IgD-negative memory B cell (primary cell): ENCODE results near the gene DLGAP4. TPM values are rescaled to one million over a fixed set of nuclear protein-coding genes. Genes with fewer than 3 reads are reported as not detected.
A peak's percentile ranks its signal among the peaks of the same experiment; 100 is the strongest.

Source experiments
- H3K27ac Mint-ChIP-seq, 3 donors: one replicate each; pipeline ENCODE4 v1.8.0; 2020 to 2022; ENCODE audit warnings: mild to moderate bottlenecking in 3 of 3, mixed read lengths in 3 of 3, moderate library complexity in 1 of 3
- H3K27me3 Mint-ChIP-seq: one replicate; pipeline ENCODE4 v1.8.0; 2021; ENCODE audit warnings: mixed read lengths
- H3K36me3 Mint-ChIP-seq: one replicate; pipeline ENCODE4 v1.8.0; 2020; ENCODE audit warnings: mild to moderate bottlenecking, mixed read lengths
- H3K4me1 Mint-ChIP-seq, 3 donors: one replicate each; pipeline ENCODE4 v1.8.0; 2020 to 2022; ENCODE audit warnings: mixed read lengths in 3 of 3, mild to moderate bottlenecking in 1 of 3
- H3K4me3 Mint-ChIP-seq, 4 donors: one replicate each; pipeline ENCODE4 v1.8.0; 2020 to 2022; ENCODE audit warnings: mild to moderate bottlenecking in 4 of 4, mixed read lengths in 4 of 4, moderate library complexity in 3 of 4
- H3K9me3 Mint-ChIP-seq, 3 donors: one replicate each; pipeline ENCODE4 v1.8.0; 2020 to 2021; ENCODE audit warnings: mixed read lengths in 3 of 3, mild to moderate bottlenecking in 1 of 3
- polyA plus RNA-seq: library from polyadenylated mRNA; unstranded; fragments of 300-500 nt; fragmentation: Illumina TruSeq; gene quantifications from one replicate; pipeline ENCODE4 v1.2.3, GENCODE V29; 2021

The DLGAP4 gene
- polyA plus RNA-seq, 1 donor from 2014 or later = 48.2 TPM

DNA sequence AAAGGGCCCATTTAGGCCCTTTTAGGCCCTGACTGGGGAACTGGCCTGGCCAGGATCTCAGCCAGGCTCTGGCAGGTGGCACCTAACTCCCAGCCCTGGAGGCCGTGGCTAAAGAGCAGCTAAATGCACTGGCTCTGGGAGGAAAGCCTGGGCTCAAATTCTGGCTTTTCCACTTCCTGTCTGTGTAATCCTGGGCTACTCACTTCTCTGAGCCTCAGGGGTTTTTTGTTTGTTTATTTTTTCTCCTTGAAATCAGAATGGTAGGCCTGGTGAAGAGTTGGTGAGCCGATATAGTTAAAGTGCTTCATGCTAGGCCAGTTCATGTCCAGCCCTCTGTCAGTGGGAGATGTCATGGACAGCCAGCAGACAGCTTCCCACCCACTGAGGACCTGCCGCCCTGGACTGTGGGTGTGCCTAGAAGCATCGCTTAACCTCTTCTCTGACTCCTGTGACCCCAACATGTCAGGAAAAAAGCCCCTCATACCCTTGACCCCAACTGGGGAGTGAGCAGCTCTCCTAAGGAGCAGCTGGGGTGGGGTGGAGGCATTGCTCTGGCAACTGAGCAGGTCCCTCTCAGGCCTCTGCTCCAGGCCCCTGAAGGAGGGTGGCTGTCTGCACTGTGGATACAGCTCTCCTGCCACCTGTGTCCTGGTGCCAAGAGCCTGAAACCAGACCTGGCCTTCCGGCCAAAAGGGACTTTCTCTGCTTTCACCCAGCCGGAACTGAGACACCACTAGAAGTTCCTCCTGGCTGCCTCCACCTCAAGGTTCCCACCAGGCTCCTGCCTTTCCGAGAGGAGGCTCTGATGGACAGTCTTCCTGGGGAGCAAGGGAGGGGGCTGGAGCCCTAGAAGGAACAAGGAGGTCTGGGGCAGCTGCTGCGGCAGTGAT is 178.0 kb downstream of the DLGAP4 start:
- Mint-ChIP-seq H3K36me3 (no peaks in the 10 kb centered on the region), H3K9me3 (no peaks in the 10 kb centered on the region), H3K4me3 (peak overlapping the region in 2 of 4 donors; percentile 12 to 68), H3K4me1 (peaks cover 21 to 40% (median 24%) of the 10 kb centered on the region in 3 donors), H3K27me3 (no peaks in the 10 kb centered on the region), H3K27ac (peak overlapping the region; percentile 61 to 80 (median 74))

DNA sequence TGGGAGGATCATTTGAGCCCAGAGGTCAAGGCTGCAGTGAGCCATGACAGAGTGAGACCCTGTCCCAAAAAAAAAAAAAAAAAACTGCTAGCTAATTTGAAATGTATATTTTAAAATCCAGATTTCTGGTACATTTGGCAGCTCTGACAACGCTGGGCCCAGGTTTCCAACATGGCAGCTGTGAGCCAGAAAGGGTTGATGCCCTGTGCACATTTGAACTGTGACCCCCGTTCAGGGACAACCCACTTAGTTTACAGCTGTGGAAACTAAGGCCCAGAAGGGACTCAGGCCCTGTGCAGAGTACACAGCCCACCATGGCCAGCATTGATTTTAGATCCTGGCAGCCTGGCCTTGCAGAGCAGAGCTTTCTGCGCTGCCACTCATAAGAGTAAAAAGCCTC is 179.1 kb downstream of the DLGAP4 start:
- Mint-ChIP-seq H3K27me3 (no peaks in the 10 kb centered on the region), H3K4me3 (no peak overlapping the region), H3K27ac (no peak overlapping the region), H3K9me3 (no peaks in the 10 kb centered on the region), H3K4me1 (peaks cover 24 to 37% (median 26%) of the 10 kb centered on the region in 3 donors), H3K36me3 (no peaks in the 10 kb centered on the region)

- no peaks in the 10 kb centered on the region for H3K36me3 Mint-ChIP-seq
- H3K4me1 Mint-ChIP-seq = peaks cover 30 to 42% (median 38%) of the 10 kb centered on the region in 3 donors
- H3K4me3 Mint-ChIP-seq = no peak overlapping the region
- H3K9me3 Mint-ChIP-seq = no peaks in the 10 kb centered on the region
- H3K27me3 Mint-ChIP-seq = no peaks in the 10 kb centered on the region
- no peak overlapping the region for H3K27ac Mint-ChIP-seq
Observed at GRCh38 chr20:36487069-36487468, 180.9 kb downstream of the DLGAP4 start.

- Mint-ChIP-seq H3K4me1 (peaks cover 26 to 42% (median 32%) of the 10 kb centered on the region in 3 donors), H3K9me3 (no peaks in the 10 kb centered on the region), H3K4me3 (no peak overlapping the region), H3K36me3 (no peaks in the 10 kb centered on the region), H3K27me3 (no peaks in the 10 kb centered on the region), H3K27ac (peak overlapping the region in 2 of 3 donors; percentile 32 to 69)
Observed at GRCh38 chr20:36490191-36490590, 184.1 kb downstream of the DLGAP4 start.

DNA sequence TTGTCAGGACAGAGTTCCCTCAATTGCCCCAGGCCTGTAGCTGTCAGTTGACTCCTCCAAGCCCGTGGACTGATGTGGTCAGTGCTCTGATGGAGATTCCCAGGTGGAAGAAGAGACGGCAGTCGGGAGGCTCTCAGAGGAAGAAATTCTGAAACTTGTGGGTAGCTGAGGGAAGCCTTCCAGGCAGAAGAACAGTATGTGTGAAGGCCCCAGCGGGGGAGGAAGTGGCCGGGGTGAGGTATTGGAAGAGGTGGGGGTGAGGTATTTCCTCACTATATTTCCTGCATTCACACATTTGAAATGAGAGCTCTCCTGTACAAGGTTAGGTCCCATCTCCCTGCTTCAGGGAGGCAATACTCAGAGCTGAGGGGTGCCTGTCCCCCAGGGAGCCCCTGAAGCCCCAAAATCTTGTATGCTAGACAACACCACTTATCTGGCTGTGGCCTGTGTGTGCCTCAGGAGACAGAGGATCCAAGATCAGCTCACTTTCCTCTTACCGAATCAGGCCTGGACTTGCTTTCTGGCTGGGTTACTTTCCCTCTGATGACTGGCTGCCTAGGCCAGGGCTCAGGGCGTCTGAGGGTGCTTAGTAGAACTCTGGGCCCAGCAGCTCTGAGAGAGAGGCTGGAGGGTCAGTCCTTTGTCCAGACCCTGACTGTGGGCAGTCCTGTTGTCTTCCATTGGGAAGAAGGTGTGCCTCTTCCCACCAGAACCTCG is 185.9 kb downstream of the DLGAP4 start:
- Mint-ChIP-seq H3K36me3 (peaks cover 1% of the 10 kb centered on the region), H3K4me1 (peaks cover 19 to 35% (median 27%) of the 10 kb centered on the region in 3 donors), H3K9me3 (no peaks in the 10 kb centered on the region), H3K4me3 (peak overlapping the region in 2 of 4 donors; percentile 83 to 90), H3K27ac (peak overlapping the region in 2 of 3 donors; percentile 19 to 49), H3K27me3 (no peaks in the 10 kb centered on the region)

DNA sequence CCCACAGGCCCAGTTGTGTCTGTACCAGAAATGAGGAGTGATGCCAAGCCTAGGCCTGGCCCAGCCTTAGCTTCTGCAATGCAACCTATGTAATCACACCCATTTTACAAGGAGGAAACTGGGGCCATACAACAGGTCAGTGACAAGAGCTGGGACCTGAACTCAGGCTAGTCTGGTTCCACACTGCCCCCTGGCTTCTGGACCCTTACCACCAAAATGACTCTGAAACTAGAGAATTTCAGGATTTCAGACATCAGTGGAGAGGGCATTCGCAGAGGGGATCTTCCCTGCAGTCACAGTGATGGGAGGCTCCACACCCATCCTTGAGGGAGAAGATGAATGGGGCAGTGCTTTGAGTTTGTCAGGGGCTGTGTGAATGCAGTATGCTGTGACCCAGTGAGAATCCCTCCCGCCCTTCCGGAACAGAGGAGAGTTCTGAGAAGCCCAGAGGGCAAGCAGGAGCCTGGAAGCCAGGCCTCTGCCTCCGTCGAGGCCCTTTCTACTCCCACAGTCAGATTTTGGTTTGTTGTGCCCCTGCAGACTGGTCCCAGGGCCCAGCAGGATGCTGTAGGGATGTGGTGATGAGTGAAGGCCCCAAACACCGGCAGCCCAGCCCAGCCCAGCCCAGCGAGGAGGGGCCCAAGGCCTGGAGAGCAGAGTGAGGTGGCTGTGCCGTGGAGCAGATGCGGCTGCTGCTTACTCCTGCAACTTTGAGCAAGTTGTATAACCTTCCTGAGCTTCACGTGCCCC is 187.1 kb downstream of the DLGAP4 start:
- H3K27me3 Mint-ChIP-seq = no peaks in the 10 kb centered on the region
- H3K4me1 Mint-ChIP-seq = peaks cover 19 to 31% (median 27%) of the 10 kb centered on the region in 3 donors
- no peaks in the 10 kb centered on the region for H3K9me3 Mint-ChIP-seq
- H3K36me3 Mint-ChIP-seq = peaks cover 1% of the 10 kb centered on the region
- H3K4me3 Mint-ChIP-seq = peak overlapping the region in 1 of 4 donors; percentile 55
- H3K27ac Mint-ChIP-seq = peak overlapping the region in 2 of 3 donors; percentile 63 to 76

DNA sequence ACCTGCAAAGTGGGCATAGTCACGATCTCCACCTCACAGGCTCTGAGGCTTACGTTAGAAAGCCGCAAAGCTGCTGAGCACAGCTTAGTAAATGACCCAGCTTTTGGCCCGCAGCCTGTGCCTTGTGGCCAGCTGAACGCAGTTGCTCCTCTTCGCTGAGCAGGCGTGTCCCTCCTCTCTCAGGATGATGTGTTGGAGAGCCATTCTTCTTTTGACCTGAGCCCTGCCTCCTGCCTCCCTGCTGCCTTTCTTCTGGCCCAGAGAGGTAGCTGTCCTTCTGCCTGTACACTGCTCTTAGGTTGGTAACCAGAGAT is 187.6 kb downstream of the DLGAP4 start:
- H3K27ac Mint-ChIP-seq = peak overlapping the region in 1 of 3 donors; percentile 76
- H3K36me3 Mint-ChIP-seq = peaks cover 1% of the 10 kb centered on the region
- peaks cover 19 to 29% (median 27%) of the 10 kb centered on the region in 3 donors for H3K4me1 Mint-ChIP-seq
- no peaks in the 10 kb centered on the region for H3K27me3 Mint-ChIP-seq
- H3K4me3 Mint-ChIP-seq = no peak overlapping the region
- H3K9me3 Mint-ChIP-seq = no peaks in the 10 kb centered on the region

GRCh38 chr20:36496707-36497669 is 190.8 kb downstream of the DLGAP4 start:
- no peaks in the 10 kb centered on the region for H3K27me3 Mint-ChIP-seq
- H3K4me1 Mint-ChIP-seq = peaks cover 8 to 14% (median 11%) of the 10 kb centered on the region in 3 donors
- H3K4me3 Mint-ChIP-seq = no peak overlapping the region
- H3K36me3 Mint-ChIP-seq = peaks cover 3% of the 10 kb centered on the region
- peak overlapping the region in 1 of 3 donors; percentile 67 for H3K27ac Mint-ChIP-seq
- no peaks in the 10 kb centered on the region for H3K9me3 Mint-ChIP-seq

DNA sequence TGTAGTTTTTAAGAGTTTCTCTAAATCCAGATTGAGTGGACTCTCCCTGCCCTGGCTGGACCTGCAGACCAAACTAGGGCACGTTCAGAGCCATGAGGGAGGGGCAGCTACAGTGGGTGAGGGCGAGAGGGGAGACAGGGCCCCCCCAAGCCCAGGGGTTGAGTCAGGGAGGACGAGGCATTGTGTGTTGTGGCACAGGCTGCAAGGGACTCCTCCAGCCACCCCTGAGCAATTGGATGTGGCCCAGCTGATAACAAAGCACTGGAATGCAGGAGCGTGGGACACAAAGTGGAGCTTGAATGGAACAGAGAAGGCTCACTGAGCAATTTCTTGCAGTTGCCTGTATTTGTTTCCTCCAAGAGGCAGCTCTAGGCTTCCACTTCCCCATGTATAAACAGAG is 191.7 kb downstream of the DLGAP4 start:
- Mint-ChIP-seq H3K27me3 (no peaks in the 10 kb centered on the region), H3K4me1 (peaks cover 0 to 7% (median 6%) of the 10 kb centered on the region in 3 donors), H3K9me3 (no peaks in the 10 kb centered on the region), H3K27ac (no peak overlapping the region), H3K4me3 (no peak overlapping the region), H3K36me3 (peaks cover 3% of the 10 kb centered on the region)

- Mint-ChIP-seq H3K27me3 (no peaks in the 10 kb centered on the region), H3K4me1 (peaks cover 2 to 6% (median 6%) of the 10 kb centered on the region in 3 donors), H3K9me3 (no peaks in the 10 kb centered on the region), H3K36me3 (peaks cover 3% of the 10 kb centered on the region), H3K27ac (no peak overlapping the region), H3K4me3 (no peak overlapping the region)
Observed at GRCh38 chr20:36498386-36499179, 192.4 kb downstream of the DLGAP4 start.

DNA sequence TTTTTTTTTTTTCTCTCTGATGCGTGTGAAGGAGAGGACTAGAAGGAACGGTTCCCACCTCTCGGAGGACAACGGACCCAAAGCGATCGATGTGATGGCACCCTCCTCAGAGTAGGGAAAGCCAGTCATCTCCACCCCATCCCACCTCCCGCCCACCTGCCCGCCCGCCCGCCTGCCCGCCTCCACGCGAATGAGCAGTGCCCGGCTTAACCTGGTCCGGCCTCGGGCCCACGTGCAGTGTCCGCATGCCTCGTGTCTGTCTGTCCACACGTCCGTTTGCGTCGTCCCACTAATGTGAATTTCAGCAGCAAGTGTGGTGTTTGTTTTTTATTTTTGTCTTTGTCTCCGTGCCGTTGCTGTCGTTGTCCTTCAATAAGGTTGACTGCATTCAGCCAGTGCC is 193.1 kb downstream of the DLGAP4 start:
- H3K4me1 Mint-ChIP-seq = peaks cover 2 to 7% (median 5%) of the 10 kb centered on the region in 3 donors
- H3K27me3 Mint-ChIP-seq = no peaks in the 10 kb centered on the region
- no peak overlapping the region for H3K4me3 Mint-ChIP-seq
- no peaks in the 10 kb centered on the region for H3K9me3 Mint-ChIP-seq
- H3K36me3 Mint-ChIP-seq = peaks cover 4% of the 10 kb centered on the region
- H3K27ac Mint-ChIP-seq = no peak overlapping the region

DNA sequence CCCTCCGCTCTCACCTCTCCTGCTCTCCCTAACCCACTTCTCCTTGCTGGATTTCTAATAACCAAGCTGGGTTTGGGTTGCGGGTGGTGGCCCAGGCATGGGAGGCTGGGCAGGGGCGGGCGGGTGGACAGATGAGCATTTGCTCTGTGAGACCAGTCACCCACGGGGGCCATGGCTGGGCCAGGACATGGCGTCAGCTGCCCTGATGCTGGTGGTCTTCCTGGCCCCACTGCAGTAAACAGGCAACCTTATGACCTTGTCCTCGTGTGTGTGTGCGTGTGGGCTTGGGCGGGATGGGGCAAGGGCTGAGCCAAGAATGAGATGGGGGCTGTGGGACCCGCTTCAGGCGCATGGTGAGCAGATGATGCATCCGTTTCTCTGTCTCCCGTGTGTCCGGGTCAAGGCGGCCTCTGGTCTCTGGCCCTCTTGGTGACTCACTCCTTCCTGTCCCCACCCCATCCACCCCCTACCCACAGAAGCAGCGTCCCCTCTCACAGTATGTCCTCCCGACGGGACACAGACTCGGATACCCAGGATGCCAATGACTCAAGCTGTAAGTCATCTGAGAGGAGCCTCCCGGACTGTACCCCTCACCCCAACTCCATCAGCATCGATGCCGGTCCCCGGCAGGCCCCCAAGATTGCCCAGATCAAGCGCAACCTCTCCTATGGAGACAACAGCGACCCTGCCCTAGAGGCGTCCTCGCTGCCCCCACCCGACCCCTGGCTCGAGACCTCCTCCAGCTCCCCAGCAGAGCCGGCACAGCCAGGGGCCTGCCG is 193.8 kb downstream of the DLGAP4 start:
- Mint-ChIP-seq H3K9me3 (no peaks in the 10 kb centered on the region), H3K27me3 (no peaks in the 10 kb centered on the region), H3K27ac (no peak overlapping the region), H3K4me1 (peaks cover 0 to 4% (median 2%) of the 10 kb centered on the region in 3 donors), H3K4me3 (no peak overlapping the region), H3K36me3 (peaks cover 4% of the 10 kb centered on the region)
